ENCODE measurements around the gene NCOA1. TPM values are rescaled to one million over a fixed set of nuclear protein-coding genes. Genes with fewer than 3 reads are reported as not detected.
A peak's percentile ranks its signal among the peaks of the same experiment; 100 is the strongest.

NCOA1 gene
- total RNA-seq, 1 donor from 2014 or later, result 46.9 TPM

- TF ChIP-seq CTCF (IDR thresholded peaks at IDR 0.05), result no peak
- Histone ChIP-seq H3K9me3 (no peaks in the 10 kb centered on the region), H3K27me3 (no peaks in the 10 kb centered on the region), H3K36me3 (peaks cover 40% of the 10 kb centered on the region), H3K4me3 (no peak overlapping the region), H3K4me1 (no peaks in the 10 kb centered on the region), H3K27ac (no peak overlapping the region)
- ATAC-seq, result no peak
- no peak for DNase-seq
- intact Hi-C loops (cut with DNase I), result no loop called here
Observed at GRCh38 chr2:24712296-24712695, 221.2 kb downstream of the NCOA1 start.

DNA sequence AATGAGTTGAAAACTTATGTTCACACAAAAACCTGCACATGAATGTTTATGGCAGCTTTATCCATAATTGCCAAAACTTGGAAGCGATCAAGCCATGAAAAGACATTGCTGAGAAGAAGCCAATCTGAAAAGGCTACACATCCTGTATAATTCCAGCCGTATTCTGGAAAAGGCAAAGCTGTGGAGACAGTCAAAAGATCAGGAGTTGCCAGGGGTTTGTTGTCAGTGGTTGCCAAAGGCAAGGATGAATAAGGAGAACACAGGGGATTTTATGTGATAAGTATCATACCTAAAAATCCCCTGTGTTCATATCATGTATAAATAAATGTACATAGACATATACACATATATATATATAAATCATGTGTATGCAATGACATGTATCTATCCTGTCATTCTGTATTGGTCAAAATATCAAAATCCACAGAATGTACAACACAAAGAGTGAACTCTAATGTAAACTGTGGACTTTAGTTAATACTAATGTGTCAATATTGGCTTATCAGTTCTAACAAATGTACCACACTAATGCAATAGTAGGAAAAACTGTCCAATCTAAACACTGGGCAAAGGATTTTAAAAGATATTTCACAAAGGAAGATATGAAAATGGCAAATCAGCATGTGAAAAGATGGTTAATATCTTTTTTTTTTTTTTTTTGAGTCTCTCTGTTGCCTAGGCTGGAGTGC lies 226.4 kb downstream of the NCOA1 start:
- no peak overlapping the region for H3K27ac ChIP-seq
- no peak overlapping the region for H3K4me3 ChIP-seq
- DNase-seq (no peak), ATAC-seq (no peak)
- no peaks in the 10 kb centered on the region for H3K27me3 ChIP-seq
- peaks cover 8% of the 10 kb centered on the region for H3K4me1 ChIP-seq
- peaks cover 6% of the 10 kb centered on the region for H3K36me3 ChIP-seq
- H3K9me3 ChIP-seq, result no peaks in the 10 kb centered on the region
- TF ChIP-seq CTCF (IDR thresholded peaks at IDR 0.05), result no peak
- intact Hi-C loops (cut with DNase I), result no loop called here

- H3K9me3 ChIP-seq, result no peaks in the 10 kb centered on the region
- no peak for TF ChIP-seq CTCF (IDR thresholded peaks at IDR 0.05)
- H3K4me1 ChIP-seq, result peaks cover 9% of the 10 kb centered on the region
- ATAC-seq (no peak), DNase-seq (no peak)
- no peaks in the 10 kb centered on the region for H3K36me3 ChIP-seq
- no peak overlapping the region for H3K4me3 ChIP-seq
- no peak overlapping the region for H3K27ac ChIP-seq
- no peaks in the 10 kb centered on the region for H3K27me3 ChIP-seq
- intact Hi-C loops (cut with DNase I), result no loop called here
Observed at GRCh38 chr2:24720310-24720709, 229.3 kb downstream of the NCOA1 start.

GRCh38 chr2:24721470-24721869 lies 230.4 kb downstream of the NCOA1 start:
- no peak for DNase-seq

DNA sequence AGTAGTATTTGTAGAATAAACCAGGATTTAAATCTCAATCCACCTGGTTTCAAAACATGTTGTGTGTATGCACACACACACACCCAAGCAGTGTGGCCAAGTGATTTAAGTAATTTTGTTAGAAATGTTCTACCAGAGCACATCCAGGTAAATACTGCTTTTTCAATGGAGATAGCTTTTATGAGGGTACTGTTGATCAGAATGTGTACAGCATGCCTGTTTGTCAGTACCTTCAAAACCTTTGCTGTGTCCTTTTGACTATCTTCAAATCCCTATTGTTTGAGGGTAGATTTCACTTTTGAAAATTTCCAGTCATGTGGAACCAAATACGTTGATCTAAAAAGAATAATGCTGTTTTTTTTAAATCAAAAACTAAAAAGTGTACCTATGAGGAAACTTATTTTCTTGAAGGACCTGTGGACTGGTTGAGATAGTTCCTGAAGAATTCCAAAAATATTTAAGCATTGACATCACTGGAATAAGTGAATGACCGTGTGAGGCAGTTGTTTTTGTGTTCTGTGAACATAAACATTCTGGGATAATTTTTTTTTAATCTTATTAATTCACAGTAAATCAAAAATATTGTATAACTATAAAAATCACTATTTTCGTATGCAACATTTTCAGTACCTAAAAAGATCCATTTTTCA lies 231.2 kb downstream of the NCOA1 start:
- no peak for DNase-seq
- no peak for TF ChIP-seq CTCF (IDR thresholded peaks at IDR 0.05)
- Histone ChIP-seq H3K4me3 (no peak overlapping the region), H3K4me1 (peaks cover 9% of the 10 kb centered on the region), H3K27ac (no peak overlapping the region), H3K9me3 (no peaks in the 10 kb centered on the region), H3K36me3 (peaks cover under 1% of the 10 kb centered on the region), H3K27me3 (no peaks in the 10 kb centered on the region)
- intact Hi-C loops (cut with DNase I), result no loop called here
- ATAC-seq, result no peak

More at GRCh38 chr2:24721470-24721869, 230.4 kb downstream of the NCOA1 start:
- intact Hi-C loops (cut with DNase I), result no loop called here
- H3K4me1 ChIP-seq, result peaks cover 9% of the 10 kb centered on the region
- ATAC-seq, result peak; percentile 60
- no peak overlapping the region for H3K27ac ChIP-seq
- H3K4me3 ChIP-seq, result no peak overlapping the region
- no peaks in the 10 kb centered on the region for H3K27me3 ChIP-seq
- no peaks in the 10 kb centered on the region for H3K9me3 ChIP-seq
- TF ChIP-seq CTCF (IDR thresholded peaks at IDR 0.05), result no peak
- no peaks in the 10 kb centered on the region for H3K36me3 ChIP-seq
